Body of pancreas (tissue), 4 donors: ENCODE results near the gene SNRNP27. TPM values are rescaled to one million over a fixed set of nuclear protein-coding genes. Genes with fewer than 3 reads are reported as not detected.
A peak's percentile ranks its signal among the peaks of the same experiment; 100 is the strongest.

Experiments
- ATAC-seq: fragments of 150-250 bp; one replicate; pipeline ENCODE4 v1.9.1; 2016
- DNase-seq, 4 donors: peaks; one replicate each; pipeline ENCODE4 v3.0.0-alpha.2; 2019
- H3K27ac ChIP-seq, 4 donors: fragments of 200-600 bp; sonication (generic); 1 replicate in 3 of 4; 2 replicates in 1 of 4; pipeline versions ENCODE4 v1.5.1 to v1.6.1; 2016 to 2019; ENCODE audit warnings: mild to moderate bottlenecking in 1 of 4, mixed read lengths in 1 of 4, moderate library complexity in 1 of 4
- H3K27me3 ChIP-seq, 2 donors: fragments of 200-600 bp; sonication (generic); one replicate each; pipeline ENCODE4 v1.6.0; 2016; ENCODE audit warnings: mild to moderate bottlenecking in 1 of 2
- H3K36me3 ChIP-seq, 2 donors: fragments of 200-600 bp; sonication (generic); replicated peaks in 1 of 2; 2 replicates each; pipeline ENCODE4 v1.5.1; 2016; ENCODE audit warnings: low read depth in 2 of 2; ENCODE audit not compliant: insufficient read depth in 1 of 2
- H3K4me1 ChIP-seq: fragments of 200-600 bp; sonication (generic); one replicate; pipeline ENCODE4 v1.6.0; 2016
- H3K4me3 ChIP-seq, 2 donors: fragments of 200-600 bp; sonication (generic); 1 replicate in 1 of 2; 2 replicates in 1 of 2; pipeline ENCODE4 v1.5.1; 2016 to 2019
- H3K9me3 ChIP-seq, 3 donors: fragments of 200-600 bp; sonication (generic); 1 replicate in 2 of 3; 2 replicates in 1 of 3; pipeline ENCODE4 v1.5.1; 2016
- CTCF ChIP-seq, 7 experiments: fragments of 450-650 bp in 4 of 7; fragments of 200-600 bp in 3 of 7; sonication (generic) in 3 of 7; IDR thresholded peaks; one replicate each; pipeline ENCODE4 v1.5.1; 2016 to 2019; ENCODE audit warnings: antibody characterized with exemption in 7 of 7
- POLR2A ChIP-seq, 3 donors: fragments of 450-650 bp; IDR thresholded peaks; one replicate each; pipeline ENCODE4 v1.6.1; 2016; ENCODE audit warnings: antibody characterized with exemption in 3 of 3, mild to moderate bottlenecking in 2 of 3
- WGBS, 2 donors: methylation state at CpG; one replicate each; pipeline ENCODE4 v1.1.5; 2017; 5-methylcytosine and 5-hydroxymethylcytosine counted together
- intact Hi-C: fragments of 100-400 bp; cut with DNase I; formaldehyde crosslinking; loops from one replicate; pipeline ENCODE4 v1.15.1; 2023
- total RNA-seq, 2 donors: library from RNA; depleted of rRNA; stranded (reverse); fragments of >200 nt; gene quantifications; one replicate each; pipeline ENCODE4 v1.1.0, GENCODE V29; 2016

Gene SNRNP27
- total RNA-seq, 2 donors from 2014 or later = 28.0 to 34.0 TPM

GRCh38 chr2:69931832-69932595, 38.3 kb downstream of the SNRNP27 start:
- ATAC-seq (no peak), DNase-seq (no peak)
- H3K36me3 ChIP-seq = peaks cover 0 to 12% of the 10 kb centered on the region in 2 donors
- no peak overlapping the region for H3K27ac ChIP-seq
- H3K4me1 ChIP-seq = peaks cover 5% of the 10 kb centered on the region
- no peak overlapping the region for H3K4me3 ChIP-seq
- H3K27me3 ChIP-seq = no peaks in the 10 kb centered on the region
- WGBS, 2 donors = 88 to 95% methylated on average over 7 of the region's 7 CpGs
- no peaks in the 10 kb centered on the region for H3K9me3 ChIP-seq
- TF ChIP-seq POLR2A (IDR thresholded peaks at IDR 0.05) (no peak), CTCF (IDR thresholded peaks at IDR 0.05) (no peak)
- intact Hi-C loops = loop anchor here (10.0 kb wide), 1 partner anchor 113 kb away; no protein-coding TSS in a partner anchor

GRCh38 chr2:69932596-69932922, 38.8 kb downstream of the SNRNP27 start:
- Histone ChIP-seq H3K27me3 (no peaks in the 10 kb centered on the region), H3K27ac (no peak overlapping the region), H3K36me3 (peaks cover 0 to 12% of the 10 kb centered on the region in 2 donors), H3K4me1 (peaks cover 5% of the 10 kb centered on the region), H3K4me3 (no peak overlapping the region), H3K9me3 (no peaks in the 10 kb centered on the region)
- DNase-seq (no peak), ATAC-seq (no peak)
- WGBS, 2 donors = 84 to 88% methylated on average over 1 of the region's 1 CpG
- intact Hi-C loops = loop anchor here (10.0 kb wide), 1 partner anchor 112 kb away; no protein-coding TSS in a partner anchor
- TF ChIP-seq CTCF (IDR thresholded peaks at IDR 0.05) (no peak), POLR2A (IDR thresholded peaks at IDR 0.05) (no peak)

GRCh38 chr2:69933254-69933828, 39.6 kb downstream of the SNRNP27 start:
- Histone ChIP-seq H3K27ac (peak overlapping the region in 1 of 4 donors; percentile 5), H3K4me3 (no peak overlapping the region), H3K36me3 (peaks cover 0 to 16% of the 10 kb centered on the region in 2 donors), H3K4me1 (peaks cover 5% of the 10 kb centered on the region), H3K9me3 (no peaks in the 10 kb centered on the region), H3K27me3 (no peaks in the 10 kb centered on the region)
- no peak for TF ChIP-seq POLR2A (IDR thresholded peaks at IDR 0.05)
- no peak for TF ChIP-seq CTCF (IDR thresholded peaks at IDR 0.05)
- ATAC-seq = no peak
- no peak for DNase-seq
- intact Hi-C loops = loop anchor here (10.0 kb wide), 1 partner anchor 111 kb away; no protein-coding TSS in a partner anchor

GRCh38 chr2:69933839-69934613, 40.3 kb downstream of the SNRNP27 start:
- Histone ChIP-seq H3K27ac (peak overlapping the region in 1 of 4 donors; percentile 10), H3K9me3 (no peaks in the 10 kb centered on the region), H3K4me3 (no peak overlapping the region), H3K4me1 (peaks cover 5% of the 10 kb centered on the region), H3K36me3 (peaks cover 0 to 17% of the 10 kb centered on the region in 2 donors), H3K27me3 (no peaks in the 10 kb centered on the region)
- WGBS, 2 donors = 56 to 63% methylated on average over 4 of the region's 4 CpGs
- no peak for ATAC-seq
- TF ChIP-seq CTCF (IDR thresholded peaks at IDR 0.05) (no peak), POLR2A (IDR thresholded peaks at IDR 0.05) (no peak)
- intact Hi-C loops = loop anchor here (10.0 kb wide), 1 partner anchor 111 kb away; no protein-coding TSS in a partner anchor
- DNase-seq = peak in 1 of 4 donors; percentile 47
